Karpas-422 (cell line): ENCODE results near the gene ERBIN. TPM values are rescaled to one million over a fixed set of nuclear protein-coding genes. Genes with fewer than 3 reads are reported as not detected.
A peak's percentile ranks its signal among the peaks of the same experiment; 100 is the strongest.

Experiments
- DNase-seq: peaks from one replicate; pipeline ENCODE4 v3.0.0-alpha.2; 2015
- H2AFZ ChIP-seq: fragments of 200-600 bp; sonication (generic); 2 replicates; pipeline ENCODE4 v1.6.1; 2014; ENCODE audit warnings: antibody characterized with exemption, low read length, mixed read lengths
- H3K27ac ChIP-seq: fragments of 200-600 bp; sonication (generic); 2 replicates; pipeline ENCODE4 v1.5.1; 2014; ENCODE audit warnings: mild to moderate bottlenecking, low read length, moderate library complexity
- H3K27me3 ChIP-seq: fragments of 200-600 bp; sonication (generic); 2 replicates; pipeline ENCODE4 v1.6.1; 2014; ENCODE audit warnings: low read length, mixed read lengths
- H3K36me3 ChIP-seq: fragments of 200-600 bp; sonication (generic); 2 replicates; pipeline ENCODE4 v1.6.1; 2014; ENCODE audit warnings: low read length, mixed read lengths; ENCODE audit not compliant: insufficient read depth
- H3K4me1 ChIP-seq: fragments of 200-600 bp; sonication (generic); 2 replicates; pipeline ENCODE4 v1.6.1; 2014; ENCODE audit warnings: mild to moderate bottlenecking, low read length, mixed read lengths
- H3K4me2 ChIP-seq: fragments of 200-600 bp; sonication (generic); 2 replicates; pipeline ENCODE4 v1.6.1; 2014; ENCODE audit warnings: low read length, low read depth, mild to moderate bottlenecking; ENCODE audit not compliant: poor library complexity, severe bottlenecking
- H3K4me3 ChIP-seq: fragments of 200-600 bp; sonication (generic); 2 replicates; pipeline ENCODE4 v1.5.1; 2014; ENCODE audit warnings: mild to moderate bottlenecking, antibody characterized with exemption, low read length, mixed read lengths
- H3K79me2 ChIP-seq: fragments of 200-600 bp; sonication (generic); 2 replicates; pipeline ENCODE4 v1.6.1; 2014; ENCODE audit warnings: mild to moderate bottlenecking, low read length, mixed read lengths
- H3K9ac ChIP-seq: fragments of 200-600 bp; sonication (generic); 2 replicates; pipeline ENCODE4 v1.6.0; 2014; ENCODE audit warnings: low read length
- H3K9me2 ChIP-seq: fragments of 200-600 bp; sonication (generic), shearing (Covaris generic); replicated peaks from 2 replicates; pipeline ENCODE4 v1.6.0; 2014; ENCODE audit warnings: mild to moderate bottlenecking, low read length, moderate library complexity; ENCODE audit not compliant: insufficient read depth
- H3K9me3 ChIP-seq: fragments of 300-700, 200-600 bp; sonication (generic); 2 replicates; pipeline ENCODE4 v1.6.1; 2014; ENCODE audit warnings: low read length, mixed read lengths
- H4K20me1 ChIP-seq: fragments of 200-600 bp; sonication (generic); 2 replicates; pipeline ENCODE4 v1.6.1; 2014; ENCODE audit warnings: mild to moderate bottlenecking, antibody characterized with exemption, low read length, low read depth; ENCODE audit not compliant: insufficient read depth
- total RNA-seq: library from RNA; depleted of rRNA; stranded (reverse); fragments of >200 nt; shearing (Covaris generic); gene quantifications from 2 replicates; pipeline ENCODE4 v1.2.3, GENCODE V29; 2014; ENCODE audit warnings: low replicate concordance

ERBIN gene
- total RNA-seq, 1 experiment from 2014 or later, result 203 TPM

DNA sequence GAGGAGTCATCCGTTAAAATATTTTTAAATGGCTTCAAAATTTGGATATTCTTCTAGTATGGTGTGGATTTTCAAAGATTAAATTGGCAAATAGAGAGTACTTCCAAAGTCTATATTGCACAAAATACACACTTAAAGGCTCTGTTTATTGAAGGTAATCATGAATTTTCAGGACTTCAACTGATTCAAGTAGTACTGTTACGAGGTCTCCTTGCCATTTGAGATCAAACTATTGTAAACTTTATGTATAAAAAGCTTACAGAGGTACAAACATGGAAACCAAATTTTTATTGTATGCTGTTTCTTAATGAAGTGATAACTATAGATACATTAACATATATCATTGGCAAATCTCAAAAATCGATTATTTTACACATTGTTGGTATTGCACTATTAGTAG is 2.5 kb downstream of the ERBIN start:
- Histone ChIP-seq H3K27ac (peak overlapping the region; percentile 90), H4K20me1 (peaks cover 9% of the 10 kb centered on the region), H3K4me3 (peak overlapping the region; percentile 74)

DNA sequence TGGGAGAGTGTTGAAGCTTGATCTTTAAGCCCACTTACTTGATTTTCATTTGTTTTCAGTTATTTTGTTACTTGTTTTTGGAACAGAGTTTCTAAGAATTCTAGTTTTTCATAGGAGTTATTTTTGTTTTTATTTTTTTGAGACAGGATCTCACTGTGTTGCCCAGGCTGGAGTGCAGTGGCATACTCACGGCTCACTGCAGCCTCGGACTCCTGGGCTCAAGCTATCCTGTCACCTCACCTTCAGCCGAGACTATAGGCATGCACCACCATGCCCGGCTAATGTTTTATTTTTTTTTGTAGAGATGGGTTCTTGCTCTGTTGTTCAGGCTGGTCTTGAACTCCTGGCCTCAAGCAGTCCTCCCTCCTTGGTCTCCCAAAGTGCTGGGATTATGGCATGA is 6.3 kb downstream of the ERBIN start:
- Histone ChIP-seq H3K4me2 (no peak overlapping the region), H3K27ac (no peak overlapping the region), H3K79me2 (peaks cover 100% of the 10 kb centered on the region), H3K27me3 (no peaks in the 10 kb centered on the region), H3K36me3 (peaks cover 41% of the 10 kb centered on the region), H3K4me3 (no peak overlapping the region), H2AFZ (no peak overlapping the region), H3K9me3 (no peaks in the 10 kb centered on the region), H4K20me1 (peaks cover 9% of the 10 kb centered on the region), H3K4me1 (peaks cover 57% of the 10 kb centered on the region), H3K9ac (no peak overlapping the region), H3K9me2 (no peaks in the 10 kb centered on the region)
- DNase-seq, result no peak

More for the DNA sequence above, 2.5 kb downstream of the ERBIN start:
- Histone ChIP-seq H2AFZ (no peak overlapping the region), H3K36me3 (peaks cover 20% of the 10 kb centered on the region), H3K4me2 (peak overlapping the region; percentile 81), H3K9me2 (no peaks in the 10 kb centered on the region), H3K27me3 (no peaks in the 10 kb centered on the region), H3K9ac (peak overlapping the region; percentile 96), H3K4me1 (peaks cover 42% of the 10 kb centered on the region), H3K79me2 (peaks cover 77% of the 10 kb centered on the region), H3K9me3 (no peaks in the 10 kb centered on the region)
- DNase-seq, result no peak

DNA sequence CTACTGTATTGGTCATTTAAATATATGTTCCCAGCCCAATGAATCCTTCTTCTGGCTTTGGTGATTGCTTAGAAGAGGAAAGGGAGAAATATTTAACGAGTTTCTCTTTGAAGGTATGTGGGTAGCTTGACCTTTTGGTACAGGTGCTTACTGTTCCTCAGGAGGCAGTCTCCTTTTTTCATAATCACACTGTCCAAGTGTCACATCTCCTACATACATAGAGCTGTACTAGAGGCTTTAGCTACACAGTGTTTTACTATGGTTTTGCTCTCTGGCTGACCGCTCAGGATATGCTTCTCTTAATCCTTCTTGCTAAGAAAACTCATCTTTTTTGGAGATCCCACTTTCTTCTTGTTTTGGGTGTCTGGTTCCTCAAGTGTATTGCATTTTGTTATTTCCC is 6.9 kb downstream of the ERBIN start:
- no peak overlapping the region for H3K4me3 ChIP-seq
- no peaks in the 10 kb centered on the region for H3K9me3 ChIP-seq
- H3K79me2 ChIP-seq, result peaks cover 100% of the 10 kb centered on the region
- no peak overlapping the region for H3K27ac ChIP-seq
- no peak overlapping the region for H3K9ac ChIP-seq
- H2AFZ ChIP-seq, result no peak overlapping the region
- peaks cover 63% of the 10 kb centered on the region for H3K4me1 ChIP-seq
- H4K20me1 ChIP-seq, result peaks cover 9% of the 10 kb centered on the region
- no peaks in the 10 kb centered on the region for H3K27me3 ChIP-seq
- H3K9me2 ChIP-seq, result no peaks in the 10 kb centered on the region
- H3K36me3 ChIP-seq, result peaks cover 41% of the 10 kb centered on the region
- DNase-seq, result no peak
- no peak overlapping the region for H3K4me2 ChIP-seq

DNA sequence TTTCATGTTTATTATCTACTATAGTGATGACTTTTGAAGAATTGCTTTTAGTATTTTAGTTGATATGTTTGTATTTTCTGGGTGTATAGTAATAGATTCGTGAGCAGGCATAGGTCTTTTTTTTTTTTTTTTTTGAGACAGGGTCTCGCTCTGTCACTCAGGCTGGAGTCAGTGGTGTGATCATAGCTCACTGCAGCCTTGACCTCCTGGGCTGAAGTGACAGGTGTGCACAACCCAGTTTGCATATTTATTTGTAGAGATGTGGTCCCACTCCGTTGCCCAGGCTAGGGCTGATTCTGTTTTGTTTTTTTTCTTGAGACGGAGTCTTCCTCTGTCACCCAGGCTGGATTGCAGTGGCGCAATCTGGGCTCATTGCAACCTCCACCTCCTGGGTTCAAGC is 11.9 kb downstream of the ERBIN start:
- H3K9me3 ChIP-seq, result no peaks in the 10 kb centered on the region
- H3K4me3 ChIP-seq, result no peak overlapping the region
- no peak overlapping the region for H3K9ac ChIP-seq
- no peak overlapping the region for H3K4me2 ChIP-seq
- peaks cover 37% of the 10 kb centered on the region for H3K4me1 ChIP-seq
- H3K36me3 ChIP-seq, result peaks cover 38% of the 10 kb centered on the region
- H3K79me2 ChIP-seq, result peaks cover 83% of the 10 kb centered on the region
- H2AFZ ChIP-seq, result no peak overlapping the region
- no peaks in the 10 kb centered on the region for H3K9me2 ChIP-seq
- H4K20me1 ChIP-seq, result no peaks in the 10 kb centered on the region
- H3K27me3 ChIP-seq, result no peaks in the 10 kb centered on the region
- peak; percentile 65 for DNase-seq
- peak overlapping the region; percentile 39; the same call in 1 of the 2 replicates for H3K27ac ChIP-seq

DNA sequence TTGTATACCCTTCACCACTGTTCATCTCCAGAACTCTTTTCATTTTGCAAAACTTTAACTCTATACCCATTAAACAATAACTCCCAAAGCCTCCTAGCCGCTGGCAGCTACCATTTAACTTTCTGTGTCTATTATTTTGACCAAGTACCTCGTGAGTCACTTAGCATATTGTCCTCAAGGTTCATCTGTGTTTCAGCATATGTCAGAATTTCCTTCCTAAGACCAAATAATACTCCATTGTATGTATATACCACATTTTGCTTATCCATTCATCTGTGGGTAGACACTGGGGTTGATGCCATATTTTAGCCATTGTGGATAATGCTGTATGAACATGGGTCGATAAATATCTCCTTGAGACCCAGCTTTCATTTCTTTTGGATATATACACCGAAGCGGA is 17.4 kb downstream of the ERBIN start:
- H3K27ac ChIP-seq, result no peak overlapping the region
- DNase-seq, result no peak
- H3K9me3 ChIP-seq, result no peaks in the 10 kb centered on the region
- H3K79me2 ChIP-seq, result peaks cover 83% of the 10 kb centered on the region
- no peak overlapping the region for H3K4me3 ChIP-seq
- no peak overlapping the region for H3K4me2 ChIP-seq
- H3K9me2 ChIP-seq, result no peaks in the 10 kb centered on the region
- no peaks in the 10 kb centered on the region for H3K27me3 ChIP-seq
- no peaks in the 10 kb centered on the region for H3K4me1 ChIP-seq
- peaks cover 44% of the 10 kb centered on the region; the same call in 1 of the 2 replicates for H3K36me3 ChIP-seq
- H3K9ac ChIP-seq, result no peak overlapping the region
- H2AFZ ChIP-seq, result no peak overlapping the region
- H4K20me1 ChIP-seq, result no peaks in the 10 kb centered on the region

DNA sequence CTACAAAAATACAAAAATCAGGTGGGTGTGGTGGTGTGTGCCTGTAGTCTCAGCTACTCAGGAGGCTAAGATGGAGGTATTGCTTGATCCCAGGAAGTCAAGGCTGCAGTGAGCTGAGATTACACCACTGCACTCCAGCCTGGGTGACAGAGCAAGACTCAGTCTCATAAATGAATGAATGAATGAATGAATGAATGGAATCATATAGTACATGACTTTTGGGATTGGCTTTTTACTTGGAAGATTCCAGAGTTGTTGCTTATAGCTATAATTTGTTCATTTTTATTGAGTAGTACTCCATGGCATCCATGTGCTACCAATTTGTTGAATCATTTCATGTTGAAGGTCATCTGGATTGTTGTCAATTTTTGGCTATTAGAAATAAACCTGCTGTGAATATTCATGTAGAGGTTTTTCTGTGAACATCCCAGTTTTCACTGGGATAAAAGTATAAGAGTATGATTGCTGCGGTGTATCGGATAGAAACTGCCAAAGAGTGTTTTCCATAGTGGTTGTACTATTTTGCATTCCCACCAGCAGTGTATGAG is 19.9 kb downstream of the ERBIN start:
- Histone ChIP-seq H3K4me3 (no peak overlapping the region), H3K9me2 (no peaks in the 10 kb centered on the region), H3K79me2 (peaks cover 100% of the 10 kb centered on the region), H3K9me3 (no peaks in the 10 kb centered on the region), H3K9ac (no peak overlapping the region), H3K27me3 (no peaks in the 10 kb centered on the region), H3K27ac (no peak overlapping the region), H2AFZ (no peak overlapping the region), H4K20me1 (no peaks in the 10 kb centered on the region), H3K4me1 (no peaks in the 10 kb centered on the region), H3K4me2 (no peak overlapping the region), H3K36me3 (peaks cover 46% of the 10 kb centered on the region; the same call in 1 of the 2 replicates)
- DNase-seq, result no peak

DNA sequence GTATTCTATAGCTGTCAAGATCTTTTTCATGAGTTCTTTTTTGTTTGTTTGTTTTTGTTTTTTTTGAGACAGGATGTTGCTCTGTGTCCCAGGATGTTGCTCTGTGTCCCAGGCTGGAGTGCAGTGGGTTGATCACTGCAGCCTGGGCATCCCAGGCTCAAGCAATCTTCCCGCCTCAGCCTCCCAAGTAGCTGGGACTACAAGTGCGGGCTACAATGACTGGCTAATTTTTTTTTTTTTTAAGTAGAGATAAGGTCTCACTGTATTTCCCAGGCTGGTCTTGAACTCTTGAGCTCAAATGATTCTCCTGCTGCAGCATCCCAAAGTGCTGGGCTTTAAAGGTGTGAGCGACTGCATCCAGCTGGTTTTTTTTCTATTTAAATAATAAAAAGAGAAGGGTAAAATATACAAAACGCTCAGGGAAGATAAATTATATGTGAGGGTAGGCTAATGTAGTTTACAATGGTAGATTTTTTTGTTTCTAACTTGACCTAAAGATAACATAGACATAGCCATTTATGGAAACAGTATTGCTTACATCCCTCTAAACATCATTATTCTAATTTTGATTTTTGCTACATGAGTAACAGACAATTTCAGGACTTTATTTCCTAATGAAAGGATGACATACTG is 21.9 kb downstream of the ERBIN start:
- Histone ChIP-seq H3K4me3 (no peak overlapping the region), H3K9me3 (no peaks in the 10 kb centered on the region), H4K20me1 (no peaks in the 10 kb centered on the region), H3K4me1 (no peaks in the 10 kb centered on the region), H3K9me2 (no peaks in the 10 kb centered on the region), H3K27me3 (no peaks in the 10 kb centered on the region), H3K36me3 (peaks cover 39% of the 10 kb centered on the region; the same call in 1 of the 2 replicates), H2AFZ (no peak overlapping the region), H3K4me2 (no peak overlapping the region), H3K27ac (no peak overlapping the region), H3K9ac (no peak overlapping the region), H3K79me2 (peaks cover 100% of the 10 kb centered on the region)
- DNase-seq, result no peak

DNA sequence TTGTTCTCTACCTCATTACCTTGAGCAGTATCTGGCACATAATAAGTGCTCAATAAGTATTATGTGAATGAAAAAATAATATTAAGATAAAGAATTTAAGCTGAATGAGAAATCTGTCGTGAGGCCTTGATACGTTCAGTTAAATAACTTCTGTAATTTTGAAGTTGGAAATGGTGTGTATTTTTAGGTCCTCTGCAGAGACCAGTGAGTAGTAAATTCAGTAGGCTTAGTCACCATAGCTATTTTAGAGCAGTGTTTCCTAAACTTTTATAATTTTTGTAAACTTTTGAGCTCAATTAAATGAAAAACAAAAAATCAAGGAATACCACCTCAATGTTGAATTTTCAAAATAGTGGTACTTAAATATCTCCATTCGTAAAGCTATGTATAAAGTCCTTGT is 25.0 kb downstream of the ERBIN start:
- DNase-seq, result no peak
- Histone ChIP-seq H3K4me2 (no peak overlapping the region), H3K79me2 (peaks cover 100% of the 10 kb centered on the region), H3K4me3 (no peak overlapping the region), H3K4me1 (no peaks in the 10 kb centered on the region), H4K20me1 (no peaks in the 10 kb centered on the region), H2AFZ (no peak overlapping the region), H3K9me2 (no peaks in the 10 kb centered on the region), H3K9ac (no peak overlapping the region), H3K36me3 (peaks cover 30% of the 10 kb centered on the region), H3K27me3 (no peaks in the 10 kb centered on the region), H3K9me3 (no peaks in the 10 kb centered on the region), H3K27ac (no peak overlapping the region)
